Progenitor cell of endocrine pancreas (in vitro differentiated cells): ENCODE results near the gene ZMYND8. TPM values are rescaled to one million over a fixed set of nuclear protein-coding genes. Genes with fewer than 3 reads are reported as not detected.

Experiments used
- DNase-seq: peaks from one replicate; pipeline ENCODE4 v3.0.0; 2021; ENCODE audit warnings: low spot score; ENCODE audit not compliant: unreplicated experiment
- H3K27ac Mint-ChIP-seq: 2 replicates; pipeline ENCODE4 v1.8.0; 2021; ENCODE audit warnings: mild to moderate bottlenecking, moderate library complexity, mixed read lengths
- H3K27me3 Mint-ChIP-seq: 2 replicates; pipeline ENCODE4 v1.8.0; 2021; ENCODE audit warnings: mixed read lengths
- H3K36me3 Mint-ChIP-seq: 2 replicates; pipeline ENCODE4 v1.8.0; 2022; ENCODE audit warnings: mixed read lengths; ENCODE audit not compliant: insufficient read depth
- H3K4me1 Mint-ChIP-seq: 2 replicates; pipeline ENCODE4 v1.8.0; 2021; ENCODE audit warnings: low read depth, mixed read lengths
- H3K4me3 Mint-ChIP-seq: 2 replicates; pipeline ENCODE4 v1.8.0; 2021; ENCODE audit warnings: low read depth, mild to moderate bottlenecking, moderate library complexity, mixed read lengths
- H3K9me3 Mint-ChIP-seq: 2 replicates; pipeline ENCODE4 v1.8.0; 2021; ENCODE audit warnings: low read depth, mixed read lengths
- CTCF ChIP-seq: fragments of 200-600 bp; sonication (generic); IDR thresholded peaks from one replicate; pipeline ENCODE4 v1.5.0; 2021; ENCODE audit warnings: antibody characterized with exemption, mild to moderate bottlenecking; ENCODE audit not compliant: unreplicated experiment
- total RNA-seq: library from RNA; stranded (reverse); gene quantifications from 2 replicates; pipeline ENCODE4 v1.2.1, GENCODE V29; 2021

The ZMYND8 gene
- total RNA-seq, 1 donor from 2014 or later = 102 TPM

GRCh38 chr20:47174456-47175243 is 181.8 kb downstream of the ZMYND8 start:
- Mint-ChIP-seq H3K36me3 (no peaks in the 10 kb centered on the region), H3K27me3 (peaks cover 15% of the 10 kb centered on the region), H3K4me1 (no peaks in the 10 kb centered on the region), H3K27ac (no peak overlapping the region), H3K9me3 (no peaks in the 10 kb centered on the region), H3K4me3 (no peak overlapping the region)
- no peak for TF ChIP-seq CTCF
- no peak for DNase-seq

- no peaks in the 10 kb centered on the region for H3K9me3 Mint-ChIP-seq
- no peak for TF ChIP-seq CTCF
- no peak for DNase-seq
- H3K4me1 Mint-ChIP-seq = no peaks in the 10 kb centered on the region
- H3K36me3 Mint-ChIP-seq = no peaks in the 10 kb centered on the region
- peaks cover 18% of the 10 kb centered on the region for H3K27me3 Mint-ChIP-seq
- H3K27ac Mint-ChIP-seq = no peak overlapping the region
- H3K4me3 Mint-ChIP-seq = no peak overlapping the region
Measured at GRCh38 chr20:47173596-47174216, 182.8 kb downstream of the ZMYND8 start.

GRCh38 chr20:47172579-47172978 is 183.9 kb downstream of the ZMYND8 start:
- H3K27ac Mint-ChIP-seq = no peak overlapping the region
- H3K9me3 Mint-ChIP-seq = no peaks in the 10 kb centered on the region
- no peak overlapping the region for H3K4me3 Mint-ChIP-seq
- no peak for TF ChIP-seq CTCF
- no peak for DNase-seq
- H3K36me3 Mint-ChIP-seq = no peaks in the 10 kb centered on the region
- H3K27me3 Mint-ChIP-seq = peaks cover 18% of the 10 kb centered on the region
- no peaks in the 10 kb centered on the region for H3K4me1 Mint-ChIP-seq

GRCh38 chr20:47167846-47168245 is 188.7 kb downstream of the ZMYND8 start:
- no peaks in the 10 kb centered on the region for H3K4me1 Mint-ChIP-seq
- DNase-seq = no peak
- H3K4me3 Mint-ChIP-seq = no peak overlapping the region
- no peak overlapping the region for H3K27ac Mint-ChIP-seq
- TF ChIP-seq CTCF = no peak
- peaks cover 12% of the 10 kb centered on the region for H3K27me3 Mint-ChIP-seq
- no peaks in the 10 kb centered on the region for H3K36me3 Mint-ChIP-seq
- no peaks in the 10 kb centered on the region for H3K9me3 Mint-ChIP-seq

- DNase-seq = no peak
Measured at GRCh38 chr20:47165376-47165865, 191.1 kb downstream of the ZMYND8 start.

More at GRCh38 chr20:47165376-47165865, 191.1 kb downstream of the ZMYND8 start:
- no peak for TF ChIP-seq CTCF
- no peaks in the 10 kb centered on the region for H3K36me3 Mint-ChIP-seq
- no peaks in the 10 kb centered on the region for H3K4me1 Mint-ChIP-seq
- peaks cover 3% of the 10 kb centered on the region for H3K27me3 Mint-ChIP-seq
- H3K9me3 Mint-ChIP-seq = no peaks in the 10 kb centered on the region
- no peak overlapping the region for H3K4me3 Mint-ChIP-seq
- H3K27ac Mint-ChIP-seq = no peak overlapping the region
